ENCODE data around the gene IFT172. TPM values are rescaled to one million over a fixed set of nuclear protein-coding genes. Genes with fewer than 3 reads are reported as not detected.

Gene IFT172
- total RNA-seq, 4 donors from 2014 or later = 3.1 to 16.8 (median 8.6) TPM

GRCh38 chr2:27518113-27518781 lies 28.7 kb upstream of the IFT172 start:
- no peaks in the 10 kb centered on the region for H3K4me1 ChIP-seq
- intact Hi-C loops (cut with DNase I; ENCODE audit: low total_unique reads) (no loop called here), in situ Hi-C loops (cut with MboI; ENCODE audit: low sequenced_read_pairs in 4 of 4) (no loop called here)
- DNase-seq (no peak), ATAC-seq (no peak)
- TF ChIP-seq POLR2A (IDR thresholded peaks at IDR 0.05) (no peak), CTCF (IDR thresholded peaks at IDR 0.05 in 4 of 5, conservative IDR thresholded peaks at IDR 0.05 in 1 of 5) (no peak)
- H3K27ac ChIP-seq = no peak overlapping the region
- no peaks in the 10 kb centered on the region for H3K36me3 ChIP-seq
- H3K4me3 ChIP-seq = no peak overlapping the region
- no peaks in the 10 kb centered on the region for H3K9me3 ChIP-seq
- no peaks in the 10 kb centered on the region for H3K27me3 ChIP-seq

GRCh38 chr2:27509326-27509725 lies 19.8 kb upstream of the IFT172 start:
- H3K4me3 ChIP-seq = no peak overlapping the region
- no peaks in the 10 kb centered on the region for H3K9me3 ChIP-seq
- H3K27ac ChIP-seq = no peak overlapping the region
- DNase-seq (no peak), ATAC-seq (no peak)
- in situ Hi-C loops (cut with MboI; ENCODE audit: low sequenced_read_pairs in 4 of 4) = no loop called here
- H3K36me3 ChIP-seq = no peaks in the 10 kb centered on the region
- H3K27me3 ChIP-seq = no peaks in the 10 kb centered on the region
- intact Hi-C loops (cut with DNase I; ENCODE audit: low total_unique reads) = no loop called here
- TF ChIP-seq POLR2A (IDR thresholded peaks at IDR 0.05) = no peak
- TF ChIP-seq CTCF (IDR thresholded peaks at IDR 0.05 in 4 of 5, conservative IDR thresholded peaks at IDR 0.05 in 1 of 5) = no peak
- H3K4me1 ChIP-seq = no peaks in the 10 kb centered on the region

- in situ Hi-C loops (cut with MboI; ENCODE audit: low sequenced_read_pairs in 4 of 4) (no loop called here), intact Hi-C loops (cut with DNase I; ENCODE audit: low total_unique reads) (no loop called here)
- Histone ChIP-seq H3K4me3 (no peak overlapping the region), H3K27me3 (no peaks in the 10 kb centered on the region), H3K9me3 (no peaks in the 10 kb centered on the region), H3K27ac (no peak overlapping the region), H3K4me1 (no peaks in the 10 kb centered on the region), H3K36me3 (no peaks in the 10 kb centered on the region)
- ATAC-seq = no peak
- TF ChIP-seq CTCF (IDR thresholded peaks at IDR 0.05 in 4 of 5, conservative IDR thresholded peaks at IDR 0.05 in 1 of 5) (no peak), POLR2A (IDR thresholded peaks at IDR 0.05) (no peak)
- DNase-seq = no peak
Measured at GRCh38 chr2:27507293-27507692, 17.8 kb upstream of the IFT172 start.

GRCh38 chr2:27506587-27506986 lies 17.0 kb upstream of the IFT172 start:
- no peaks in the 10 kb centered on the region for H3K36me3 ChIP-seq
- in situ Hi-C loops (cut with MboI; ENCODE audit: low sequenced_read_pairs in 4 of 4) (no loop called here), intact Hi-C loops (cut with DNase I; ENCODE audit: low total_unique reads) (no loop called here)
- TF ChIP-seq POLR2A (IDR thresholded peaks at IDR 0.05) (no peak), CTCF (IDR thresholded peaks at IDR 0.05 in 4 of 5, conservative IDR thresholded peaks at IDR 0.05 in 1 of 5) (no peak)
- no peak overlapping the region for H3K27ac ChIP-seq
- no peaks in the 10 kb centered on the region for H3K4me1 ChIP-seq
- DNase-seq (no peak), ATAC-seq (no peak)
- H3K27me3 ChIP-seq = no peaks in the 10 kb centered on the region
- H3K9me3 ChIP-seq = no peaks in the 10 kb centered on the region
- no peak overlapping the region for H3K4me3 ChIP-seq

- H3K4me3 ChIP-seq = no peak overlapping the region
- H3K27me3 ChIP-seq = peaks cover 0 to 5% (median 0%) of the 10 kb centered on the region in 3 donors
- H3K27ac ChIP-seq = no peak overlapping the region
- H3K36me3 ChIP-seq = no peaks in the 10 kb centered on the region
- intact Hi-C loops (cut with DNase I; ENCODE audit: low total_unique reads) = no loop called here
- H3K4me1 ChIP-seq = no peaks in the 10 kb centered on the region
- TF ChIP-seq POLR2A (IDR thresholded peaks at IDR 0.05) (no peak), CTCF (IDR thresholded peaks at IDR 0.05 in 4 of 5, conservative IDR thresholded peaks at IDR 0.05 in 1 of 5) (no peak)
- ATAC-seq (no peak), DNase-seq (no peak)
- in situ Hi-C loops (cut with MboI; ENCODE audit: low sequenced_read_pairs in 4 of 4) = no loop called here
- H3K9me3 ChIP-seq = no peaks in the 10 kb centered on the region
Measured at GRCh38 chr2:27502142-27502541, 12.6 kb upstream of the IFT172 start.
